ENCODE results near the gene VPS37C.
"Not testable (repeated sequence)": the region's sequence is repeated elsewhere in the genome, so short reads cannot be mapped to it uniquely, and the experiment has no call there.

Gene VPS37C

GRCh38 chr11:61115498-61116224, 45.6 kb downstream of the VPS37C start:
- no peak for DNase-seq

GRCh38 chr11:61114913-61115312, 46.3 kb downstream of the VPS37C start:
- DNase-seq = no peak

GRCh38 chr11:61113201-61113600, 48.0 kb downstream of the VPS37C start:
- DNase-seq = no peak

- no peak for DNase-seq
Observed at GRCh38 chr11:61112575-61112974, 48.7 kb downstream of the VPS37C start.

- no peak for DNase-seq
Observed at GRCh38 chr11:61111786-61112517, 49.3 kb downstream of the VPS37C start.

- no peak for DNase-seq
Observed at GRCh38 chr11:61111050-61111435, 50.2 kb downstream of the VPS37C start.

GRCh38 chr11:61110255-61111049, 50.8 kb downstream of the VPS37C start:
- no peak for DNase-seq

- DNase-seq = no peak
Observed at GRCh38 chr11:61109671-61110070, 51.6 kb downstream of the VPS37C start.

- DNase-seq = no peak
Observed at GRCh38 chr11:61108847-61109585, 52.2 kb downstream of the VPS37C start.

GRCh38 chr11:61107888-61108287, 53.3 kb downstream of the VPS37C start:
- no peak for DNase-seq

GRCh38 chr11:61106894-61107470, 54.2 kb downstream of the VPS37C start:
- DNase-seq = no peak

GRCh38 chr11:61106296-61106695, 54.9 kb downstream of the VPS37C start:
- no peak for DNase-seq

GRCh38 chr11:61104963-61105362, 56.3 kb downstream of the VPS37C start:
- no peak for DNase-seq

GRCh38 chr11:61103851-61104423, 57.3 kb downstream of the VPS37C start:
- no peak for DNase-seq

- no peak for DNase-seq
Observed at GRCh38 chr11:61102667-61103571, 58.3 kb downstream of the VPS37C start.

GRCh38 chr11:61098778-61099177, 62.4 kb downstream of the VPS37C start:
- no peak for DNase-seq

- DNase-seq = not testable (repeated sequence)
Observed at GRCh38 chr11:61098261-61098660, 63.0 kb downstream of the VPS37C start.

GRCh38 chr11:61095021-61095420, 66.2 kb downstream of the VPS37C start:
- DNase-seq = no peak

GRCh38 chr11:61094167-61094566, 67.1 kb downstream of the VPS37C start:
- DNase-seq = not testable (repeated sequence)

GRCh38 chr11:61092908-61093763, 68.1 kb downstream of the VPS37C start:
- DNase-seq = no peak

All from activated gamma-delta T cell (primary cell).